B cell (primary cell): ENCODE data around the gene ZNF655.

ENCODE experiments used
- CTCF ChIP-seq: fragments of 200-600 bp; IDR thresholded peaks from one replicate; pipeline ENCODE4 v1.8.0; 2022; ENCODE audit warnings: antibody characterized with exemption, mild to moderate bottlenecking
- EZH2 ChIP-seq: IDR thresholded peaks from 2 replicates; pipeline ENCODE4 v1.6.1; 2012; ENCODE audit warnings: borderline replicate concordance, low read depth, mild to moderate bottlenecking, moderate library complexity, low read length; ENCODE audit not compliant: insufficient read depth, poor library complexity, severe bottlenecking

GRCh38 chr7:99607548-99607947 is 49.1 kb downstream of the ZNF655 start:
- no peak for TF ChIP-seq EZH2
- TF ChIP-seq CTCF, result no peak
